ENCODE measurements around the gene SERPINF2.
"Not testable (repeated sequence)": the region's sequence is repeated elsewhere in the genome, so short reads cannot be mapped to it uniquely, and the experiment has no call there.

SERPINF2 gene

GRCh38 chr17:1764705-1765104 is 22.0 kb downstream of the SERPINF2 start:
- DNase-seq, result not testable (repeated sequence)

GRCh38 chr17:1765576-1765975 is 22.9 kb downstream of the SERPINF2 start:
- no peak for DNase-seq

GRCh38 chr17:1766382-1767135 is 23.9 kb downstream of the SERPINF2 start:
- no peak for DNase-seq

- DNase-seq, result no peak
These were observed 24.7 kb downstream of the SERPINF2 start for GRCh38 chr17:1767358-1767757.

GRCh38 chr17:1769822-1770477 is 27.3 kb downstream of the SERPINF2 start:
- DNase-seq, result no peak

- not testable (repeated sequence) for DNase-seq
These were observed 30.5 kb downstream of the SERPINF2 start for GRCh38 chr17:1773000-1773695.

- DNase-seq, result no peak
These were observed 31.1 kb downstream of the SERPINF2 start for GRCh38 chr17:1773696-1774181.

GRCh38 chr17:1774390-1775176 is 31.9 kb downstream of the SERPINF2 start:
- no peak for DNase-seq

- DNase-seq, result no peak
These were observed 33.7 kb downstream of the SERPINF2 start for GRCh38 chr17:1776328-1776727.

- no peak for DNase-seq
These were observed 34.2 kb downstream of the SERPINF2 start for GRCh38 chr17:1776857-1777256.

- DNase-seq, result no peak
These were observed 37.0 kb downstream of the SERPINF2 start for GRCh38 chr17:1779571-1780131.

- no peak for DNase-seq
These were observed 39.5 kb downstream of the SERPINF2 start for GRCh38 chr17:1782171-1782567.

- DNase-seq, result no peak
These were observed 40.6 kb downstream of the SERPINF2 start for GRCh38 chr17:1783271-1783670.

- no peak for DNase-seq
These were observed 41.4 kb downstream of the SERPINF2 start for GRCh38 chr17:1783834-1784611.

GRCh38 chr17:1785930-1786329 is 43.3 kb downstream of the SERPINF2 start:
- no peak for DNase-seq

GRCh38 chr17:1786708-1787107 is 44.0 kb downstream of the SERPINF2 start:
- DNase-seq, result no peak

GRCh38 chr17:1787301-1787902 is 44.7 kb downstream of the SERPINF2 start:
- no peak for DNase-seq

- DNase-seq, result no peak
These were observed 47.3 kb downstream of the SERPINF2 start for GRCh38 chr17:1789936-1790335.

GRCh38 chr17:1792495-1793446 is 50.1 kb downstream of the SERPINF2 start:
- no peak for DNase-seq

GRCh38 chr17:1793447-1793806 is 50.8 kb downstream of the SERPINF2 start:
- DNase-seq, result no peak
